Globus pallidus (tissue), 1 donor: ENCODE measurements around the gene C19orf81.

Source experiments
- DNase-seq: peaks from one replicate; pipeline ENCODE4 v3.0.0-alpha.2; 2015; ENCODE audit warnings: low spot score

C19orf81 gene

GRCh38 chr19:50686310-50687032 lies 37.2 kb downstream of the C19orf81 start:
- no peak for DNase-seq

GRCh38 chr19:50688766-50689165 lies 39.5 kb downstream of the C19orf81 start:
- no peak for DNase-seq

- no peak for DNase-seq
Measured at GRCh38 chr19:50690439-50690838, 41.2 kb downstream of the C19orf81 start.

GRCh38 chr19:50693064-50693975 lies 44.1 kb downstream of the C19orf81 start:
- DNase-seq: no peak

GRCh38 chr19:50694815-50695145 lies 45.5 kb downstream of the C19orf81 start:
- no peak for DNase-seq

- DNase-seq: no peak
Measured at GRCh38 chr19:50695251-50696093, 46.2 kb downstream of the C19orf81 start.

GRCh38 chr19:50696094-50696483 lies 46.8 kb downstream of the C19orf81 start:
- no peak for DNase-seq

GRCh38 chr19:50697414-50698124 lies 48.3 kb downstream of the C19orf81 start:
- no peak for DNase-seq

GRCh38 chr19:50701367-50701985 lies 52.2 kb downstream of the C19orf81 start:
- DNase-seq: no peak

- DNase-seq: no peak
Measured at GRCh38 chr19:50702158-50702870, 53.1 kb downstream of the C19orf81 start.

GRCh38 chr19:50702871-50703829 lies 53.9 kb downstream of the C19orf81 start:
- DNase-seq: no peak

GRCh38 chr19:50703915-50704796 lies 54.9 kb downstream of the C19orf81 start:
- no peak for DNase-seq

GRCh38 chr19:50705422-50706019 lies 56.3 kb downstream of the C19orf81 start:
- DNase-seq: no peak

- DNase-seq: no peak
Measured at GRCh38 chr19:50706387-50706786, 57.1 kb downstream of the C19orf81 start.

- DNase-seq: no peak
Measured at GRCh38 chr19:50708179-50708879, 59.1 kb downstream of the C19orf81 start.
